ENCODE data around the gene SFTA2.

SFTA2 gene

DNA sequence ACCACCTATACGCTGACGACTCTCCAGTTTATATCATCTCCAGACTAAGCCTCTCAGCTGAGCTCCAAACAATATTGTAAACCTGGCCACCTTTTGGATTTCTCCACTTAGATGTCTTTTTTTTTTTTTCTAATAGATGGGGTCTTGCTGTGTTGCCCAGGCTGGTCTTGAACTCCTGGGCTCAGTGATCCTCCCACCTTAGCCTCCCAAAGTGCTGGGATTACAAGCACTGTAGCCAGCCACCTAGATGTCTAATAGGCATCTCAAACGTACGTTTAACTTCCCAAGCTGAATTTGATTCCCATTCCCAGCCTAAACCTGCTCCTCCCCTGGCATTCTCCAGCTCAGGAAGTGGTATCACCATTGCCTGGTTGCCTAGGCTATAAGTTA lies 42.5 kb downstream of the SFTA2 start:
- no peaks in the 10 kb centered on the region for H3K9me3 ChIP-seq (ENCODE audit: control insufficient read depth, low read length)
- H3K9ac ChIP-seq, result no peak overlapping the region
- peaks cover 43% of the 10 kb centered on the region for H3K79me2 ChIP-seq
- no peak overlapping the region for H3K4me2 ChIP-seq (ENCODE audit: low read length)
- H3K4me1 ChIP-seq, result peaks cover 24% of the 10 kb centered on the region
- H3K27ac ChIP-seq, result peak overlapping the region; percentile 2
- no peaks in the 10 kb centered on the region for H3K36me3 ChIP-seq (ENCODE audit: control insufficient read depth, insufficient read depth, low read length)
- TF ChIP-seq CTCF (IDR thresholded peaks at IDR 0.05), result no peak
- H2AFZ ChIP-seq, result no peak overlapping the region
- H3K4me3 ChIP-seq (ENCODE audit: low read depth, low read length), result no peak overlapping the region
- no peaks in the 10 kb centered on the region for H3K27me3 ChIP-seq (ENCODE audit: control insufficient read depth, insufficient read depth, low read length)

DNA sequence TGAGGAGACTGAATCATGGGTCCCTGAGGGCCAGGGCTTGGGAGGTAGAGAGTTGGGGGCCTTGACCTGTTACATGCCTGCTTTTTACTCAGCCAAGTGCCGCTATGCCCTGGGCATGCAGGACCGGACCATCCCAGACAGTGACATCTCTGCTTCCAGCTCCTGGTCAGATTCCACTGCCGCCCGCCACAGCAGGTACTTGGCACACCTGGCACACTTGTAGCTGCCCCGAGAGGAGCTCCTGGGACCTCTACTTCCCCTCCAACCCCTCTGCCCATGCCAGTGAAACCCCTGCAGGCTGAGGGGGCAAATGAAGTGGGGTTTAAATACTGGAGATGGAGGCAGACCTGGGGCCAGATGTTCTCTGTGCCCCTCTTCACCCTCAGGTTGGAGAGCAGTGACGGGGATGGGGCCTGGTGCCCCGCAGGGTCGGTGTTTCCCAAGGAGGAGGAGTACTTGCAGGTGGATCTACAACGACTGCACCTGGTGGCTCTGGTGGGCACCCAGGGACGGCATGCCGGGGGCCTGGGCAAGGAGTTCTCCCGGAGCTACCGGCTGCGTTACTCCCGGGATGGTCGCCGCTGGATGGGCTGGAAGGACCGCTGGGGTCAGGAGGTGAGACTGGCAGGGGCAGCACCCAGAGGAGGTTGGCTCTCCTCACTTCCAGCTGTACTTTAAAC lies 43.0 kb downstream of the SFTA2 start:
- Histone ChIP-seq H3K79me2 (peaks cover 43% of the 10 kb centered on the region), H3K27me3 (ENCODE audit: control insufficient read depth, insufficient read depth, low read length) (no peaks in the 10 kb centered on the region), H3K36me3 (ENCODE audit: control insufficient read depth, insufficient read depth, low read length) (no peaks in the 10 kb centered on the region), H3K4me1 (peaks cover 24% of the 10 kb centered on the region), H3K4me3 (ENCODE audit: low read depth, low read length) (no peak overlapping the region), H3K4me2 (ENCODE audit: low read length) (no peak overlapping the region), H3K27ac (no peak overlapping the region), H2AFZ (no peak overlapping the region), H3K9ac (no peak overlapping the region), H3K9me3 (ENCODE audit: control insufficient read depth, low read length) (no peaks in the 10 kb centered on the region)
- TF ChIP-seq CTCF (IDR thresholded peaks at IDR 0.05), result no peak

DNA sequence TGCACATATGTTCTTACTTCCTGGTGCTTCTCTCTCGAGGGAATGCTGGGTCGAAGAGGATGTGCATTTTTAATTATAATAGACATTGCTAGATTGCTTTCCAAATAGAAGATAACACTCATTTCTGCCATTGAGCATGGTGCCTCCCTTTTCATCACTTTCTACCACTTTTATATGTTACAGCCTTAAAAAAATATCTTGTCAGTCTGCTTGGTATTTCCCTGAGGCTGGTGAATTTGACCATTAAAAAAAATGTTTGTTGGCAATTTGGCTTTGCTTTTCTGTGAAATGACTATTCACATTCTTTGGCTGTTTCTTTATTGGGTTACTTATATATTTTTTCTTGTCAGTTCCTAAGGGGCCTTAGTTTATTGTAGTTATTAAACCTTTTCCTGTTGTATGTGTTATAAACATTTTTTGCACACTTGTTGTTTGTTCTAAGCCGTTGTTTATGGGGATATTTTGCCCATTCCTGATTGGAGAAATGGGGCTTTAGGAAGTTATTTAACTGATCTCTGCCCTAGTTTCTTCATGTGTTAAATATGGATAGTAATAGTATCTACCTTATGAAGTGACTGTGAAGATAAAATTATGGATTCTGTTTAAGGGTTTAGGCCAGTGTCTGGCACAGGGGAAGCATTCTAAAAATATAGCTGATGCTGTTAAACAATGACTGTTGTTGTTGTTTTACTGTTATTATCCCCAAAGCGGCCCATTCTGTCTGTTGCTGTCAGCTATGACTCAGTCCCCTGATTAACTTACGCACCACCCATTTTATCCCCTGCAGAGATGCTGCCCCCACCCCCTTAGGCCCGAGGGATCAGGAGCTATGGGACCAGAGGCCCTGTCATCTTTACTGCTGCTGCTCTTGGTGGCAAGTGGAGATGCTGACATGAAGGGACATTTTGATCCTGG lies 43.8 kb downstream of the SFTA2 start:
- TF ChIP-seq CTCF (IDR thresholded peaks at IDR 0.05), result no peak
- no peak overlapping the region for H3K4me2 ChIP-seq (ENCODE audit: low read length)
- no peak overlapping the region for H3K9ac ChIP-seq
- no peaks in the 10 kb centered on the region for H3K27me3 ChIP-seq (ENCODE audit: control insufficient read depth, insufficient read depth, low read length)
- no peaks in the 10 kb centered on the region for H3K9me3 ChIP-seq (ENCODE audit: control insufficient read depth, low read length)
- H3K79me2 ChIP-seq, result peaks cover 43% of the 10 kb centered on the region
- no peak overlapping the region for H2AFZ ChIP-seq
- H3K4me3 ChIP-seq (ENCODE audit: low read depth, low read length), result no peak overlapping the region
- H3K4me1 ChIP-seq, result peaks cover 28% of the 10 kb centered on the region
- no peaks in the 10 kb centered on the region for H3K36me3 ChIP-seq (ENCODE audit: control insufficient read depth, insufficient read depth, low read length)
- H3K27ac ChIP-seq, result no peak overlapping the region

DNA sequence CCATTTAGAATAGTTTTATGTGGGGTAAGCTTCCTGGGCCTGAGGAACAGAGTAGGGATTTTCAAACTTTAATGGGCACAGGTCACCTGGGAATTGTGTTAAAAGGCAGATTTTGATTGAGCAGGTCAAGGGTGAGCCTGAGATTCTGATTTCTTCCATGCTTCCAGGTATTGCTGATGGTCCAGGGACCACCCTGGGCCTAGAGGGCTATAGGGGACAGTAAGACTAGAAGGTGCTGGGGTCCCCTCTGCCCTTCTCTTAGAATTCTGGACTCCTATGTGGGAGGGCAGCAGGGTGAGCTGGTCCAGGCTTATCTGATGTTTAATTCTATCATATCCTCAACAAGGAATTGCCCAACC lies 45.1 kb downstream of the SFTA2 start:
- Histone ChIP-seq H2AFZ (no peak overlapping the region), H3K9ac (no peak overlapping the region), H3K79me2 (peaks cover 42% of the 10 kb centered on the region), H3K4me2 (ENCODE audit: low read length) (peak overlapping the region; percentile 99), H3K4me3 (ENCODE audit: low read depth, low read length) (no peak overlapping the region), H3K36me3 (ENCODE audit: control insufficient read depth, insufficient read depth, low read length) (no peaks in the 10 kb centered on the region), H3K4me1 (peaks cover 38% of the 10 kb centered on the region), H3K9me3 (ENCODE audit: control insufficient read depth, low read length) (no peaks in the 10 kb centered on the region), H3K27ac (peak overlapping the region; percentile 100), H3K27me3 (ENCODE audit: control insufficient read depth, insufficient read depth, low read length) (no peaks in the 10 kb centered on the region)
- no peak for TF ChIP-seq CTCF (IDR thresholded peaks at IDR 0.05)

All from parathyroid adenoma (tissue), 2 donors.